A549 (cell line): ENCODE results near the gene ZNF580. TPM values are rescaled to one million over a fixed set of nuclear protein-coding genes. Genes with fewer than 3 reads are reported as not detected.

Experiments used
- ATAC-seq, 2 experiments: fragments of 200-7000 bp in 1 of 2; fragments of >200 bp in 1 of 2; cut with Nextera tagmentation in 1 of 2; cut with Tn5 transposase in 1 of 2; 3 replicates each; pipeline versions ENCODE4 v1.8.0 to v1.9.1; 2018 to 2020; ENCODE audit warnings: mild to moderate bottlenecking in 1 of 2, moderate library complexity in 1 of 2
- CTCF ChIA-PET: fragments of 300-600 bp; sonication (Branson Sonifier 250); formaldehyde crosslinking; extraction: SDS; loops from one replicate; lab custom pipeline; 2021; ENCODE audit warnings: antibody characterized with exemption, inconsistent platforms; lab: Yijun Ruan, JAX
- POLR2A ChIA-PET: fragments of 350-600 bp; formaldehyde crosslinking; extraction: SDS; loops from one replicate; lab custom pipeline; 2021; ENCODE audit warnings: antibody characterized with exemption, inconsistent platforms; lab: Yijun Ruan, JAX
- DNase-seq, 2 experiments: peaks; one replicate each; pipeline versions ENCODE4 v3.0.0 to v3.0.0-alpha.2; 2011 to 2016; ENCODE audit warnings: low read depth in 1 of 2, low spot score in 1 of 2
- FAIRE-seq: peaks from 2 replicates; lab custom pipeline; 2011; peaks lifted over from hg19 to GRCh38; lab: Jason Lieb, UNC
- H3K27ac ChIP-seq, 2 experiments: fragments of >200 bp; sonication (Bioruptor Twin); formaldehyde crosslinking; 3 replicates each; pipeline ENCODE4 v1.5.1; 2016 to 2017
- H3K4me1 ChIP-seq: fragments of >200 bp; sonication (Bioruptor Twin); formaldehyde crosslinking; 3 replicates; pipeline ENCODE4 v1.6.1; 2016
- H3K4me2 ChIP-seq: fragments of >200 bp; sonication (Bioruptor Twin); formaldehyde crosslinking; 3 replicates; pipeline ENCODE4 v1.6.1; 2016
- H3K4me3 ChIP-seq: fragments of >200 bp; sonication (Bioruptor Twin); formaldehyde crosslinking; 3 replicates; pipeline ENCODE4 v1.5.1; 2016
- H3K9me3 ChIP-seq: fragments of >200 bp; sonication (Bioruptor Twin); formaldehyde crosslinking; 3 replicates; pipeline ENCODE4 v1.6.1; 2016
- CHD2 ChIP-seq: fragments of 150-350 bp; IDR thresholded peaks from 2 replicates; pipeline ENCODE4 v1.6.1; 2014; ENCODE audit warnings: low read length; ENCODE audit not compliant: partially characterized antibody
- EHF ChIP-seq: fragments of 250-450 bp; sonication (Bioruptor Pico); IDR thresholded peaks from 2 replicates; pipeline ENCODE4 v1.5.0; 2020; ENCODE audit warnings: mild to moderate bottlenecking
- HES2 ChIP-seq: fragments of >200 bp; sonication (Bioruptor Twin); formaldehyde crosslinking; IDR thresholded peaks from 2 replicates; pipeline ENCODE4 v1.6.1; 2016
- HOXA7 ChIP-seq: fragments of 250-450 bp; sonication (Bioruptor Pico); IDR thresholded peaks from 2 replicates; pipeline ENCODE4 v1.5.0; 2020; ENCODE audit warnings: mild to moderate bottlenecking, moderate library complexity
- JUNB ChIP-seq: fragments of >200 bp; sonication (Bioruptor Twin); formaldehyde crosslinking; IDR thresholded peaks from 2 replicates; pipeline ENCODE4 v1.6.1; 2016
- KDM1A ChIP-seq: fragments of 200-600 bp; sonication (generic); IDR thresholded peaks from 2 replicates; pipeline ENCODE4 v1.6.1; 2016; ENCODE audit warnings: low read depth, mild to moderate bottlenecking
- KDM5A ChIP-seq: fragments of 200-600 bp; sonication (generic); IDR thresholded peaks from 2 replicates; pipeline ENCODE4 v1.6.1; 2016; ENCODE audit warnings: antibody characterized with exemption, mild to moderate bottlenecking
- MYC ChIP-seq: IDR thresholded peaks from 2 replicates; pipeline ENCODE4 v1.6.1; 2012; ENCODE audit warnings: mild to moderate bottlenecking, inconsistent platforms, low read length, improper control_type of control experiment, borderline replicate concordance
- NPAS2 ChIP-seq: fragments of 250-450 bp; sonication (Bioruptor Pico); IDR thresholded peaks from 2 replicates; pipeline ENCODE4 v1.8.0; 2022; ENCODE audit warnings: mild to moderate bottlenecking, moderate library complexity, borderline replicate concordance
- PHF8 ChIP-seq: fragments of 200-600 bp; sonication (generic); IDR thresholded peaks from 2 replicates; pipeline ENCODE4 v1.6.1; 2016; ENCODE audit warnings: low read depth, mild to moderate bottlenecking, antibody characterized with exemption, moderate library complexity, borderline replicate concordance
- RARB ChIP-seq: fragments of 250-450 bp; sonication (Bioruptor Pico); IDR thresholded peaks from 2 replicates; pipeline ENCODE4 v1.8.0; 2021; ENCODE audit warnings: mild to moderate bottlenecking, moderate library complexity
- RCOR1 ChIP-seq: fragments of 150-350 bp; IDR thresholded peaks from 2 replicates; pipeline ENCODE4 v1.6.1; 2014; ENCODE audit warnings: antibody characterized with exemption, low read length, low read depth
- REST ChIP-seq: fragments of 200-600 bp; sonication (generic); IDR thresholded peaks from 2 replicates; pipeline ENCODE4 v1.6.1; 2016; ENCODE audit warnings: antibody characterized with exemption, mild to moderate bottlenecking, moderate library complexity
- RFX5 ChIP-seq: fragments of 450-650 bp; IDR thresholded peaks from 2 replicates; pipeline ENCODE4 v1.7.1; 2014; ENCODE audit warnings: antibody characterized with exemption, mild to moderate bottlenecking, moderate library complexity
- SMC3 ChIP-seq: fragments of >200 bp; sonication (Bioruptor Twin); formaldehyde crosslinking; IDR thresholded peaks from 3 replicates; pipeline ENCODE4 v1.6.1; 2018; ENCODE audit warnings: inconsistent platforms
- SREBF2 ChIP-seq: fragments of 450-650 bp; IDR thresholded peaks from 2 replicates; pipeline ENCODE4 v1.6.1; 2014; ENCODE audit warnings: mild to moderate bottlenecking, moderate library complexity
- TP53 ChIP-seq: fragments of 250-450 bp; sonication (Bioruptor Pico); IDR thresholded peaks from 2 replicates; pipeline ENCODE4 v1.5.0; 2021; ENCODE audit warnings: mild to moderate bottlenecking, moderate library complexity
- USF2 ChIP-seq: fragments of 450-650 bp; IDR thresholded peaks from 2 replicates; pipeline ENCODE4 v1.6.1; 2014; ENCODE audit warnings: antibody characterized with exemption
- ZC3H11A ChIP-seq: fragments of 450-650 bp; IDR thresholded peaks from 2 replicates; pipeline ENCODE4 v1.6.1; 2014; ENCODE audit warnings: antibody characterized with exemption, mild to moderate bottlenecking
- ZFP36 ChIP-seq: fragments of 450-650 bp; IDR thresholded peaks from 2 replicates; pipeline ENCODE4 v1.6.1; 2014; ENCODE audit warnings: borderline replicate concordance; ENCODE audit not compliant: partially characterized antibody
- ZNF302 ChIP-seq: fragments of 250-450 bp; sonication (Bioruptor Pico); IDR thresholded peaks from 2 replicates; pipeline ENCODE4 v1.9.0; 2021; ENCODE audit warnings: inconsistent platforms, mild to moderate bottlenecking, moderate library complexity
- WGBS: methylation state at CpG from one replicate; pipeline ENCODE4 v1.1.6; 2017; ENCODE audit errors: missing lambda C conversion rate; 5-methylcytosine and 5-hydroxymethylcytosine counted together
- polyA plus RNA-seq, 4 experiments: library from polyadenylated mRNA; depleted of rRNA in 3 of 4; stranded (reverse); fragments of >200 nt; fragmentation: RNase III in 1 of 4; extraction: RNeasy Plus Mini Kit Qiagen cat#74134 plus additional on column Dnase treatment in 1 of 4; gene quantifications; 2 replicates in 3 of 4; 3 replicates in 1 of 4; pipeline ENCODE4 v1.2.3, GENCODE V29; 2011 to 2017

Gene ZNF580
- polyA plus RNA-seq, 2 of the 4 experiments (the other 2 are of a cell fraction) = 9.2 to 52.8 TPM

- TF ChIP-seq PHF8 (no peak), HOXA7 (CRISPR knock-in tag) (no peak), USF2 (no peak), ZNF302 (no peak), ZC3H11A (no peak), MYC (no peak), SMC3 (no peak)
- DNase-seq (no peak), ATAC-seq (no peak), FAIRE-seq (no peak)
- Histone ChIP-seq H3K27ac (no peak overlapping the region), H3K9me3 (no peaks in the 10 kb centered on the region), H3K4me1 (no peaks in the 10 kb centered on the region), H3K4me2 (no peak overlapping the region), H3K4me3 (no peak overlapping the region)
- CTCF ChIA-PET = interaction anchor here (1.1 to 24.9 kb wide), 6 partner anchors 8 to 200 kb away, joined by 3 to 363 read pairs (median 51); partner anchors contain the start of genes ZNF628 and ZNF865
- POLR2A ChIA-PET = interaction anchor here (1.1 kb wide), 1 partner anchor 11 kb away, joined by 3 read pairs; no protein-coding TSS in a partner anchor
- WGBS = 95% methylated on average over 8 of the region's 8 CpGs
Measured at GRCh38 chr19:55617426-55617825, 23.4 kb upstream of the ZNF580 start.

- WGBS = 86% methylated on average over 7 of the region's 7 CpGs
- H3K4me3 ChIP-seq = no peak overlapping the region
- no peak overlapping the region for H3K27ac ChIP-seq
- no peaks in the 10 kb centered on the region for H3K9me3 ChIP-seq
- TF ChIP-seq RFX5 (no peak), NPAS2 (CRISPR knock-in tag) (no peak), SREBF2 (no peak), TP53 (no peak), KDM1A (no peak), RCOR1 (no peak), HES2 (no peak), ZFP36 (no peak), KDM5A (no peak), RARB (no peak), REST (no peak), CHD2 (no peak), HOXA7 (CRISPR knock-in tag) (no peak), EHF (CRISPR knock-in tag) (no peak), JUNB (no peak)
- TF ChIP-seq, all 56 proteins: peak for 0
- DNase-seq = no peak
- ChIA-PET CTCF (interaction anchor here (0.8 to 24.9 kb wide), 6 partner anchors 9 to 150 kb away, joined by 3 to 363 read pairs (median 52); partner anchors contain the start of genes ZNF628 and ZNF865), POLR2A (interaction anchor here (0.6 kb wide), 1 partner anchor 452 kb away, joined by 3 read pairs; the partner anchor contains the start of gene DNAAF3)
- H3K4me2 ChIP-seq = no peak overlapping the region
- FAIRE-seq = no peak
- ATAC-seq = no peak
- no peaks in the 10 kb centered on the region for H3K4me1 ChIP-seq
Measured at GRCh38 chr19:55618426-55618825, 22.4 kb upstream of the ZNF580 start.
